GM13976 (cell line): ENCODE results near the gene PUS10.
A peak's percentile ranks its signal among the peaks of the same experiment; 100 is the strongest.

Source experiments
- DNase-seq: peaks from one replicate; pipeline ENCODE4 v3.0.0; 2012; ENCODE audit warnings: low spot score
- in situ Hi-C: fragments of 300-500 bp; cut with MboI; formaldehyde crosslinking; loops from one replicate; pipeline ENCODE4 v1.12.0; 2022; ENCODE audit warnings: low sequenced_read_pairs, mixed read lengths, inconsistent platforms; ENCODE audit not compliant: unreplicated experiment
- TF ChIP-seq, protein P1 (sequence below): IDR thresholded peaks from 2 replicates; pipeline ENCODE4 v1.5.1; 2012; ENCODE audit warnings: borderline replicate concordance, mild to moderate bottlenecking; ENCODE audit not compliant: insufficient read depth; ENCODE audit errors: extremely low read depth, missing control alignments, control extremely low read depth

The PUS10 gene

DNA sequence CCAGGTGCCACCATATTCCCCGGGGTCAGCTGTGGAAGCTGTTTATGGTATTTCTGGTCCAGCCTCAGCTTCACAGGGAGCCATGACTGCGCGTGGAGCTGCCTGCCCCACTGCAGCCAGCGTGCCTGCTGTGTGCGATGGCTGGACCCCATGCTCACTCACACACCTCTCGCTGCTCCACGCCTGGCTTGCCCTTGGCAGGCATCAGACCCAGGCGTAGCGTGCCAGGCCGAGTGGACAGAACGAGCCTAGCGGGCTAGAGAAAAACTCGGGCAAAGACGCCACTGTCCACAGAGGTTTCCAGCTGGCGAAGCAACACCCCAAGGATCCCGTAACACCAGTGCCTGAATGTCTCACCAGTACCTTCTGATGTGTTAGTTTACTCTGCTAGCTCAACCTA lies 43.4 kb downstream of the PUS10 start:
- TF ChIP-seq, protein P1, sequence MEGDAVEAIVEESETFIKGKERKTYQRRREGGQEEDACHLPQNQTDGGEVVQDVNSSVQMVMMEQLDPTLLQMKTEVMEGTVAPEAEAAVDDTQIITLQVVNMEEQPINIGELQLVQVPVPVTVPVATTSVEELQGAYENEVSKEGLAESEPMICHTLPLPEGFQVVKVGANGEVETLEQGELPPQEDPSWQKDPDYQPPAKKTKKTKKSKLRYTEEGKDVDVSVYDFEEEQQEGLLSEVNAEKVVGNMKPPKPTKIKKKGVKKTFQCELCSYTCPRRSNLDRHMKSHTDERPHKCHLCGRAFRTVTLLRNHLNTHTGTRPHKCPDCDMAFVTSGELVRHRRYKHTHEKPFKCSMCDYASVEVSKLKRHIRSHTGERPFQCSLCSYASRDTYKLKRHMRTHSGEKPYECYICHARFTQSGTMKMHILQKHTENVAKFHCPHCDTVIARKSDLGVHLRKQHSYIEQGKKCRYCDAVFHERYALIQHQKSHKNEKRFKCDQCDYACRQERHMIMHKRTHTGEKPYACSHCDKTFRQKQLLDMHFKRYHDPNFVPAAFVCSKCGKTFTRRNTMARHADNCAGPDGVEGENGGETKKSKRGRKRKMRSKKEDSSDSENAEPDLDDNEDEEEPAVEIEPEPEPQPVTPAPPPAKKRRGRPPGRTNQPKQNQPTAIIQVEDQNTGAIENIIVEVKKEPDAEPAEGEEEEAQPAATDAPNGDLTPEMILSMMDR: no peak
- DNase-seq: no peak

DNA sequence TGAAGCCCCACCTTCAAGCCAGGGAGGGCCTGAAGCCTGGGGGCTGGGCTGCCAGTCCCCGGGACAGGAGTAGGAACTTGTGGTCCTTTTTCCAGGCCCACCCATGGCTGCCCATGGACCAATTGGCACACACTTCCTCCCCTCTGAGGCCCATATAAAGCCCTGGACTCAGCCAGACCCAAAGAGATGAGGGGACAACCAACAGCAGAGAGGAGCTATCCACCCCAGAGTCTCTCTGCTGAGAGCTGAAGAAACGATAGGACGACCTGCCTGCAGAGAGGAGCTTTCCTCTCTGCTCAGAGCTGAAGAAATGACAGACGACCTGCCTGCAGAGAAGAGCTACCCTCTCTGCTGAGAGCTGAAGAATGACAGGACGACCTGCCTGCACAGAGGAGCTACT lies 44.4 kb downstream of the PUS10 start:
- DNase-seq: no peak
- in situ Hi-C loops: no loop called here

More for the DNA sequence above, 43.4 kb downstream of the PUS10 start:
- in situ Hi-C loops: no loop called here

DNA sequence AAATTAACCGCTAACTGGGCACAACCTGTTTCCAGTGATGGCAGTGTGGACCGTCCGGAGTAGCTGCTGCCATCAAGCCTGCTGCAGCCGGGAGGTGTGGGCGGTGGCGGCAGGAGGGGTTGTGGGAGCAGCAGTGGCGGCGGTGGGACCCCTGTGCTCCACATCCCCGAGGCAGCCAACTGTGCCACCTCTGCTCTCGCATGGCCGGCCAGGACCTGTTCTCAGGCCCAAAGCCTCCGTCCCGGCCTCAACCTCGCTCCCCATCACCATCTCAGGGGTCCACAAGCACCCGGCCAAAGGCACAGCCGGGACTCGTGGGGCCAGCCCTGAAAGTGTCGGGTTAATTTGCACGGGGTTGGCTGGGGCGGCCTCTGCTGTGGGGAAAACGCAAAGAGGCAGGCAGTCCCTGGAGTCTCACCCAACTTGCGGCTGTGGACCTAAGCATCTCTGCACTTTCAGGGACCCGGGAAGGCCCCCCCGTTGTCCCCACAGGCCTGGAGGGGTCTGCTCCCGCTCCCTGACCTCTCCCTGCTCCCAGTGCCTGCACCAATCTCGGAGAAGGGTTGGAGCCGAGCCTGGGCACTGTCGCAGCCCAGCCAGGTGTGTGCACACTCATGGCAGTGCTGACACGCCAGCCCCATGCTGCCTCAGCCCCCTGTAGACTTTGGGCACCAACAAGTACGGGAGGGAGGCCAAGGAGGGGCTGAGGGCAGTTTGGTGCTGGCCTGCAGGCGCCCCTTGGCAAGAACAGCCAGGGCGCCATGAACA lies 45.0 kb downstream of the PUS10 start:
- TF ChIP-seq, protein P1: no peak
- in situ Hi-C loops: no loop called here
- no peak for DNase-seq

More for the DNA sequence above, 44.4 kb downstream of the PUS10 start:
- TF ChIP-seq, protein P1: no peak

DNA sequence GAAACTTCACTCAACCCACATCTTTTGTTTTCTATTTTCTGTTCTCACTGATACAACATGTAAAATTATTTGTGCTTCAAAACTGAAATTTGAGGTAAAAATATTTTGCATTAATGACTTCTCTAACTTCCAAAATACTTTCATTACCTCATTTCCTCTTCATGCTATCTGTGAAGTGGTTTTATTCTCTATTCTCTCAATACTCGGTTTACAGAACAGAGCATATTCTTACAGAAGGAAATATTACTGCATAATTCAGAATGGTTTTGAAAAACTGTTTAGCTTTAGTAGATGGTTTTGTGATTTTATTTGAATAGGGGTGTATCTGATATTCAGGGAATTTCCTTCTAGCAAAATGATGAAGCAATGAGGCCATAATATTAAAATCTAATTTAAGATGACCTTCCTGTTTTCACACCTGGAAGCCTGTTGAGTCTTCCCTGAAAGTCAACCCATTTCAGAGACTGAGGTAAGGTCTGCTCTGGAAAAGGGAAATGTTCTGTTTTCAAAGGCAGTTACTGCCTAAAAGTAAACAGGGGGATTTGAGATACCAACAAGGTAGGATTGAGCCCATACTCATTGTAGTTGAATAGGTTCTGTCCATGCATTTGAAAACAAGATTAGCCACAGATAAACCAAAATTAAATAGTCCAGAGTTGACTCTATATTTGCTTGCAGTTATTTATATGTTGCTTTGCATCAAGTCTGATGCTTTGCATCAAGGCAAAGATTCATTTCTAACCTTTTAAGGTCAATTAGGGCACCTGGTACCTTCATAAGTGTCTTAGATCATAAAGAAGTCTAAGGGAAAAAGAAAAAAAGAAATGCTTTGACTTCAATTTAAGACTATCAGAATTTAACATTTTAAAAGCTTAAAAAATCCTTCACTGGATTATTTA lies 51.3 kb downstream of the PUS10 start:
- DNase-seq: peak; percentile 28
- in situ Hi-C loops: no loop called here
- TF ChIP-seq, protein P1: no peak

DNA sequence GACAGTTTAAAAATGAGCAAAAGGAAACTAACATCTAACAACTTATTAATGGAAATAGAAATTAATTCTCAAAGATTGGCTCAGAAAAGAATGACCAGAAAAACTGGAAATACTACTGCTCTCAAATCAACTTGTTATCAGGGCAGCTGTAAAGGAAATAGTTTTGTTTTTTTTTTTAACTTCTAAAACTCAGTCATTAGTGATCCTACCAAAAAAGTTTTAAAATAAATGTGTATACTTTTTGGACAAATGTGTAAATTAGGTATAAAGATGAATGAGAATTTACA lies 52.6 kb downstream of the PUS10 start:
- TF ChIP-seq, protein P1: no peak
- DNase-seq: no peak
- in situ Hi-C loops: no loop called here

DNA sequence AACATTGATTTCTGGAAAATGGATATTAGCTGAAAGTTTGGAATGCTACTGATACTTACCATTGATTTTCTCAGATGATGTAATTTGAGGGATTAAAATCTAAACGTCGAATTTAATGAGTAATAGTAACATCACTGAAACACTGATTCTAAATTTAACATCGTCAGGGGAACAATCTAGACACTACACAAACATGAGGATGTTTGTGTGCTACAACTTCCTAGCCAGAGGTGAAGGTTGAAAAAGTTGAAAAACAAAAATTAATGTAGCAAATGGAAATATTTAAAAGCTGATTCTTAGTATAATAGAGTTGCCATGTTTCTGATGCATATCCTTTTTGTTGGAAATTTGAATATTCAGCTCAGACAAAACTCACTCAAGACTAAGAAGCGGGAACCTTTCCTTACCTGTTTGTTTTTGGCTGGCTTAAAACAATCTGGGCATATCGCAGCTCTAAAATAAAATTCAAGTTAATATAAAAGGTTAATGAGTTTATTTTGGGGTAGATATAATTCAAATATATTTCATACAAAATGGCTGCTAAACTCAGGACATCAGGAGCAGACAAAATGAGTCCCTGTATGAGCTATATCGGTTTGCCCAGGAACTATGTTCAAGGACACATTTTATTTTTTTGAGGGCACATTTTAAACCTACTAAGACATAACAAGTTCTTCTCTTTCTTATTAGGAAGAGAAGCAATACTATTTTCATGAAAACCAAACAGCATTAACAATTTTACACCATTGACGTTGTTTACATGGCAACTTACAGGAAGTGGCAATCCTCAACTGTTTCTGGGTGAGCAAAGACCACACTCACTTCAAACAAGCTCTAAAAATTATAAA lies 53.2 kb downstream of the PUS10 start:
- DNase-seq: no peak
- in situ Hi-C loops: no loop called here
- TF ChIP-seq, protein P1: no peak
